ENCODE measurements around the gene NIFK. TPM values are rescaled to one million over a fixed set of nuclear protein-coding genes. Genes with fewer than 3 reads are reported as not detected.

Gene NIFK
- total and polyA plus RNA-seq, 2 donors (not counting 1 experiment from before 2014, with no cell fraction given): 9.2 to 56.3 TPM

GRCh38 chr2:121698318-121698930 lies 38.3 kb downstream of the NIFK start:
- peaks cover 9 to 11% of the 10 kb centered on the region in 2 donors for H3K4me1 ChIP-seq (ENCODE audit: control insufficient read depth in 2 of 2, insufficient read depth in 2 of 2, low read length in 2 of 2)
- H3K4me1 Mint-ChIP-seq: peaks cover 10% of the 10 kb centered on the region
- POLR2A ChIA-PET: no interaction called here
- no peak overlapping the region for H3K4me2 ChIP-seq (replicated peaks; ENCODE audit: low read depth, low read length, poor library complexity, severe bottlenecking)
- H2AFZ ChIP-seq (ENCODE audit: insufficient read depth, low read depth, low read length, poor library complexity, severe bottlenecking): no peak overlapping the region
- CTCF ChIA-PET: no interaction called here
- no peak for ATAC-seq (ENCODE audit: low read depth)
- no peaks in the 10 kb centered on the region for H3K79me2 ChIP-seq (ENCODE audit: control insufficient read depth, insufficient read depth, low read length)
- no peak overlapping the region for H3K9ac ChIP-seq (ENCODE audit: low read length)
- no peaks in the 10 kb centered on the region for H3K9me3 ChIP-seq (ENCODE audit: control extremely low read depth in 1 of 3, control insufficient read depth in 2 of 3, insufficient read depth in 1 of 3, low read length in 2 of 3)
- no peak overlapping the region for H3K4me3 Mint-ChIP-seq
- H3K36me3 ChIP-seq (replicated peaks in 1 of 2; ENCODE audit: control extremely low read depth in 1 of 2, control insufficient read depth in 1 of 2, extremely low read depth in 1 of 2, insufficient read depth in 2 of 2, low read length in 1 of 2): no peaks in the 10 kb centered on the region
- no peaks in the 10 kb centered on the region for H3K9me3 Mint-ChIP-seq (ENCODE audit: insufficient read depth)
- H3K27ac Mint-ChIP-seq: no peak overlapping the region
- H3K27me3 Mint-ChIP-seq: peaks cover 3% of the 10 kb centered on the region
- DNase-seq: no peak
- WGBS (ENCODE audit: insufficient coverage): 92% methylated on average over 6 of the region's 11 CpGs
- TF ChIP-seq EZH2 (IDR thresholded peaks at IDR 0.05; ENCODE audit: borderline replicate concordance, insufficient read depth, low read depth, low read length, poor library complexity, severe bottlenecking) (no peak), CTCF (IDR thresholded peaks at IDR 0.05) (no peak)
- no peak overlapping the region for H3K27ac ChIP-seq (ENCODE audit: low read length in 2 of 2)
- intact Hi-C loops (cut with micrococcal nuclease): no loop called here
- H3K27me3 ChIP-seq (replicated peaks in 1 of 4; ENCODE audit: control extremely low read depth in 1 of 4, control insufficient read depth in 3 of 4, insufficient read depth in 4 of 4, low read length in 3 of 4): peaks cover 0 to 5% (median 0%) of the 10 kb centered on the region in 4 experiments
- H3K4me3 ChIP-seq (ENCODE audit: control extremely low read depth in 1 of 5, extremely low read depth in 1 of 5, insufficient read depth in 1 of 5, low read depth in 2 of 5, low read length in 4 of 5): no peak overlapping the region
- no peaks in the 10 kb centered on the region for H4K20me1 ChIP-seq (ENCODE audit: control insufficient read depth, insufficient read depth, low read length, poor library complexity, severe bottlenecking)

GRCh38 chr2:121697108-121697631 lies 39.5 kb downstream of the NIFK start:
- no peak overlapping the region for H3K4me2 ChIP-seq (replicated peaks; ENCODE audit: low read depth, low read length, poor library complexity, severe bottlenecking)
- Mint-ChIP-seq H3K27ac (no peak overlapping the region), H3K27me3 (peaks cover 3% of the 10 kb centered on the region), H3K4me1 (peaks cover 10% of the 10 kb centered on the region), H3K4me3 (no peak overlapping the region), H3K9me3 (ENCODE audit: insufficient read depth) (no peaks in the 10 kb centered on the region)
- no peaks in the 10 kb centered on the region for H3K79me2 ChIP-seq (ENCODE audit: control insufficient read depth, insufficient read depth, low read length)
- peaks cover 0 to 5% (median 0%) of the 10 kb centered on the region in 4 experiments for H3K27me3 ChIP-seq (replicated peaks in 1 of 4; ENCODE audit: control extremely low read depth in 1 of 4, control insufficient read depth in 3 of 4, insufficient read depth in 4 of 4, low read length in 3 of 4)
- TF ChIP-seq EZH2 (IDR thresholded peaks at IDR 0.05; ENCODE audit: borderline replicate concordance, insufficient read depth, low read depth, low read length, poor library complexity, severe bottlenecking): no peak
- TF ChIP-seq CTCF (IDR thresholded peaks at IDR 0.05): no peak
- H3K4me1 ChIP-seq (ENCODE audit: control insufficient read depth in 2 of 2, insufficient read depth in 2 of 2, low read length in 2 of 2): peaks cover 9 to 11% of the 10 kb centered on the region in 2 donors
- WGBS (ENCODE audit: insufficient coverage): 57% methylated on average over 3 of the region's 4 CpGs
- no peak for DNase-seq
- CTCF ChIA-PET: interaction anchor here (0.9 kb wide), 1 partner anchor 47 kb away, joined by 3 read pairs; the partner anchor contains the start of gene CLASP1
- ATAC-seq (ENCODE audit: low read depth): no peak
- no peaks in the 10 kb centered on the region for H3K36me3 ChIP-seq (replicated peaks in 1 of 2; ENCODE audit: control extremely low read depth in 1 of 2, control insufficient read depth in 1 of 2, extremely low read depth in 1 of 2, insufficient read depth in 2 of 2, low read length in 1 of 2)
- no peaks in the 10 kb centered on the region for H3K9me3 ChIP-seq (ENCODE audit: control extremely low read depth in 1 of 3, control insufficient read depth in 2 of 3, insufficient read depth in 1 of 3, low read length in 2 of 3)
- POLR2A ChIA-PET: no interaction called here
- no peak overlapping the region for H3K4me3 ChIP-seq (ENCODE audit: control extremely low read depth in 1 of 5, extremely low read depth in 1 of 5, insufficient read depth in 1 of 5, low read depth in 2 of 5, low read length in 4 of 5)
- intact Hi-C loops (cut with micrococcal nuclease): no loop called here
- no peak overlapping the region for H3K9ac ChIP-seq (ENCODE audit: low read length)
- no peak overlapping the region for H3K27ac ChIP-seq (ENCODE audit: low read length in 2 of 2)
- H4K20me1 ChIP-seq (ENCODE audit: control insufficient read depth, insufficient read depth, low read length, poor library complexity, severe bottlenecking): no peaks in the 10 kb centered on the region
- H2AFZ ChIP-seq (ENCODE audit: insufficient read depth, low read depth, low read length, poor library complexity, severe bottlenecking): no peak overlapping the region
